ENCODE data around the gene TAF1B.

The TAF1B gene

DNA sequence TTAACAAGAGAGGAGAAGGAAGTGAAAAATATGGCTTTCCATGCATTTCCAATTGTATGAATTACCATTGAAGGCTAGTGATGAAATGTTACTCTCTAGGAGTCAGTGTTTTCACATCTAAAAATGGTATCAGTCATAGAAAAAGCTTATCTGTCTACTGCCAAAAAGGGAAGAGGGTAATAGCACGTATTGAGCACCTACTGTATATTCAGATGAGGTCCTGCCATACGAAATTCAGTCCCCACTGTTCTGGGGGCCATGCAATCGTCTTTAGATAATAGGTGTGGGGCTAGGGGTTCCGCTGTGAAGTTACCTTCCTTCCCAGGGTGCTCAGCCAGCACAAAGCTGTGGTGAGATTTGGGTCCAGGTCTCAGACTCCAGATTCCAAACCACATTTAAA lies 94.0 kb downstream of the TAF1B start:
- DNase-seq (ENCODE audit: low read depth), result no peak
- TF ChIP-seq, protein P1, sequence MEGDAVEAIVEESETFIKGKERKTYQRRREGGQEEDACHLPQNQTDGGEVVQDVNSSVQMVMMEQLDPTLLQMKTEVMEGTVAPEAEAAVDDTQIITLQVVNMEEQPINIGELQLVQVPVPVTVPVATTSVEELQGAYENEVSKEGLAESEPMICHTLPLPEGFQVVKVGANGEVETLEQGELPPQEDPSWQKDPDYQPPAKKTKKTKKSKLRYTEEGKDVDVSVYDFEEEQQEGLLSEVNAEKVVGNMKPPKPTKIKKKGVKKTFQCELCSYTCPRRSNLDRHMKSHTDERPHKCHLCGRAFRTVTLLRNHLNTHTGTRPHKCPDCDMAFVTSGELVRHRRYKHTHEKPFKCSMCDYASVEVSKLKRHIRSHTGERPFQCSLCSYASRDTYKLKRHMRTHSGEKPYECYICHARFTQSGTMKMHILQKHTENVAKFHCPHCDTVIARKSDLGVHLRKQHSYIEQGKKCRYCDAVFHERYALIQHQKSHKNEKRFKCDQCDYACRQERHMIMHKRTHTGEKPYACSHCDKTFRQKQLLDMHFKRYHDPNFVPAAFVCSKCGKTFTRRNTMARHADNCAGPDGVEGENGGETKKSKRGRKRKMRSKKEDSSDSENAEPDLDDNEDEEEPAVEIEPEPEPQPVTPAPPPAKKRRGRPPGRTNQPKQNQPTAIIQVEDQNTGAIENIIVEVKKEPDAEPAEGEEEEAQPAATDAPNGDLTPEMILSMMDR (IDR thresholded peaks at IDR 0.05; ENCODE audit: insufficient read depth, low read depth, low read length, missing control alignments), result no peak
- H3K4me3 ChIP-seq (ENCODE audit: low read depth, low read length), result no peak overlapping the region

- no peak for DNase-seq (ENCODE audit: low read depth)
Observed at GRCh38 chr2:9937968-9938367, 94.7 kb downstream of the TAF1B start.

DNA sequence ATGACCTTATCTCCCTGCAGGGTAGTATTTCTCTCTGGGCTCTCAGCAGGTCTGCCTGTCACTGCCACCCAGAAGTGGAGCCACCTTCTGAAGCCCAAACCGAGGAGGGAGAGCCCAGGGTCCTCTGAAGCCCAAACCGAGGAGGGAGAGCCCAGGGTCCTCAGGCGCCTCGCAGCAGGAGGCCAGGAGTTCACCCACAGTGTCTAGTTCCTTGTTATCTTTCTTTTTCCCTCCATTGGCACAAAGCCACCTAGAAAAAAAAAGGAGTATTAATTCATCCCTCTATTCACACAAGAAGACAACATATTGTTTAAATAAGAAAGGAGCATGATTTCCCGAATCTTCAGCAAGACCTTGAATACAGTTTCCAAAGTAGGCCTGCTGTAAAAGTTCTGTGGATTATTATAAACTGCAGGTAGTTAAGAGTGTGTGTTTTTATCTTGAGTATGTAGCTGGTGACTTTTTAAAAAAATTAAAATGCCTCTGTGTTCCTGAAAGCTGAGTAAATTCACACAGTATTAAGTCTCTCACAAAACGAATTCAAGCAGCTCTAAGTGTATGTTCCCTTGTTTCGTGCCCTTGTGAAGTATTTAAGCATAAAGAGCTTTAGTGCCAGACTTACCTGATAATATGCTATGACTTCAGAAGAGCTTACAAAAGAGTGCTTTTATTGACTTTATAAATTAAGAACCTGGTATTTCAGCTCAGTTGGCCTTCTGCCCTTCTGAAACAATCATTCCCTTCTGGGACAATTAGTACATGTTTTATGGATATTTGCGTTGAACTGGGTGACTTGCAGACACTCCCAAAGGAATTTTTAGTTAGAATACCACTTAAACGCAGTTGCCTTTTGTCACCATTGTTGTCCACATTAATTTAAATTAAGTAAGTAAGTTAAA lies 96.6 kb downstream of the TAF1B start:
- no peak overlapping the region for H3K4me3 ChIP-seq (ENCODE audit: low read depth, low read length)
- TF ChIP-seq, protein P1 (IDR thresholded peaks at IDR 0.05; ENCODE audit: insufficient read depth, low read depth, low read length, missing control alignments), result no peak
- no peak for DNase-seq (ENCODE audit: low read depth)

More at GRCh38 chr2:9937968-9938367, 94.7 kb downstream of the TAF1B start:
- H3K4me3 ChIP-seq (ENCODE audit: low read depth, low read length), result no peak overlapping the region
- TF ChIP-seq, protein P1 (IDR thresholded peaks at IDR 0.05; ENCODE audit: insufficient read depth, low read depth, low read length, missing control alignments), result no peak

DNA sequence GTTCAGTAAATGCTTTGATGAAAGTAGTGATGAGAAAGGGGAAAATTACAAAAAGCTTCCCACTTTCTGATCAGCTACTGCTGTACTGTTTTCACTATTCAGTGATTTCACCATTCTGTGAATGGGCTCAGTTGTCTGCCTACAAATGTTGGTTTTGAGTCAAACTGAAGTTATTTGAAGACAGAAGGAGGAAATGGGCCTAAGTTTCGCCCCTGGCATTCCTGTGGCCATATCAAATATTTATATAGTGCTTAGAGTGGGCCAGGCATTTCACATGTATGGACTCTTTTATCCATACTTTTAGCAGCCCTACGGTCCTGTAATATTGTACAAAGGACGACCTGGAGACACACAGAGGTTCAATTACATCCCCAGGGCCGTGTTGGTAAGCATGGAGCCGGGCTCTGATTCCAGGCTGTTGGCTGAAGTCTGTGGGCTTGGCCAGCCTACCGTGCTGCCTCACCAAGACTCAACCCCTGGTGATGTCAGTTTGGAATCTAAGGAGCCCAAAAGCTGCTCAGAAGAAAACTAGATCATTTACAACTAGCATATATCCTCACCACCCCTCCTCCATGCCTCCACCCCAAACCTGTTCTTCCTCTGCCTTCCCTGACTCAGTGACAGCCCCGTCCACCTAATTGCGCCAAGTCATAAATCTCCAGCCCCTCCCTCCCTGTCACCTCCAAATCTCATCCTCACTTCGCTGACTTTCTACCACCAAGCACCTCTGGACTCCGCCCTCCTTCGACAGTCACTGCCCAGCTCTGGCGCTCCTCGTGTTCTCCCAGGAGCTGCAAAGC lies 98.1 kb downstream of the TAF1B start:
- DNase-seq (ENCODE audit: low read depth), result peak; percentile 24
- TF ChIP-seq, protein P1 (IDR thresholded peaks at IDR 0.05; ENCODE audit: insufficient read depth, low read depth, low read length, missing control alignments), result no peak
- no peak overlapping the region for H3K4me3 ChIP-seq (ENCODE audit: low read depth, low read length)

DNA sequence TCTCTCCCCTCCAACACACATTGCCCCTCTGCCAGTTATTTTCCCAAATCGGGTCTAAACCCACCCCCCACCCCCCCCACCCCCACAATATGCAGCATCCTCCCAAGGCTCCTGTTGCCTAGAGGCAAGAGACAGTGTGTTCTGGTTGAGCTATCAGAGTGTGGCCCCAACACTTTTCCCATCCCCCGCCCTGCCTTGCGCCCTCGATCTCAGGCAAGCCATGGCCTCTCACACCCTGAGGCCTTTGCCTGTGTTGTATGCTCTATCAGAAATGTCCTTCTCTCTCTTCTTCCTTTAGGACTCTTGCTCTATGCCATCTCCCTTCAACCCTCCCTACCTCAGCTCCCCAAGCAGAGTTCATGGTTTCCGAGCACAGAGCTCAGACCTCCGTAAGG lies 98.7 kb downstream of the TAF1B start:
- TF ChIP-seq, protein P1 (IDR thresholded peaks at IDR 0.05; ENCODE audit: insufficient read depth, low read depth, low read length, missing control alignments), result no peak
- no peak overlapping the region for H3K4me3 ChIP-seq (ENCODE audit: low read depth, low read length)
- DNase-seq (ENCODE audit: low read depth), result no peak

DNA sequence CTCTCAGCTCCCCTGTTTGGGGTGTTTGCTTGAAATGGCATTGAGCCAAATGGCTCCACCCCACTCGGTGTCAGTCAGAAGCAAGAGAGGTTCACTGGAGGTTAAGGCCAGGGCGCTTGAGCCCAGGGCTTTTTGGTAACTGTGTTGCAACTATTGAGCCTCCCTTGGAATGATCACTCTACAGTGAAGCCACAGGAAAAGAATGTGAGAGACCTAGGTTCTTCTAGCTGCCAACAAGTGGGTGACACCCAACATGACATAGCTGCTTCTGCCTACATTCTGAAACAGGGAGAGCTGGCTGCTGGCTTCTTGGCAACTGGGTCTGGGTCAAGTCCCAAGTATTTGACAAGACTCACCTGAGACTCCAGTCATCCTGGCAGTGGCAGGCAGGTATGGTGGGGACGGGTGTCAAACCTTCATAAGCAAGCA lies 101.1 kb downstream of the TAF1B start:
- H3K4me3 ChIP-seq (ENCODE audit: low read depth, low read length), result no peak overlapping the region
- TF ChIP-seq, protein P1 (IDR thresholded peaks at IDR 0.05; ENCODE audit: insufficient read depth, low read depth, low read length, missing control alignments), result no peak
- peak; percentile 16 for DNase-seq (ENCODE audit: low read depth)

Measured in GM12865 (cell line).